K562 (cell line): ENCODE results near the gene NRXN2.

Experiments
- CHD4 ChIP-seq: fragments of 200-600 bp; sonication (generic); IDR thresholded peaks from 3 replicates; pipeline ENCODE4 v1.6.1; 2012; ENCODE audit warnings: low read depth, mild to moderate bottlenecking, mixed read lengths, low read length, inconsistent platforms; ENCODE audit not compliant: insufficient read depth, insufficient replicate concordance, poor library complexity, severe bottlenecking
- HLTF ChIP-seq: fragments of 450-650 bp; IDR thresholded peaks from 2 replicates; pipeline ENCODE4 v1.6.1; 2016
- NR2C2 ChIP-seq, 2 experiments: fragments of 200-800 bp in 1 of 2; sonication (Bioruptor generic) in 1 of 2; sonication (generic) in 1 of 2; formaldehyde crosslinking in 1 of 2; IDR thresholded peaks; 2 replicates each; pipeline versions ENCODE4 v1.6.1 to v1.8.0; 2016 to 2022; ENCODE audit warnings: mild to moderate bottlenecking in 1 of 2, missing compliant biosample characterization in 1 of 2, missing genetic modification characterization in 1 of 2, missing genetic modification reagents in 1 of 2
- TCF7 ChIP-seq: sonication (generic); IDR thresholded peaks from 2 replicates; pipeline ENCODE4 v1.6.1; 2016; ENCODE audit warnings: antibody characterized with exemption, borderline replicate concordance

- TF ChIP-seq TCF7 (no peak), NR2C2 (CRISPR knock-in tag; IDR thresholded peaks at IDR 0.05) (no peak), NR2C2 (tag; IDR thresholded peaks at IDR 0.05) (no peak), CHD4 (no peak), HLTF (no peak)
Observed at GRCh38 chr11:64677441-64678023, 45.5 kb downstream of the NRXN2 start.
